ENCODE results near the gene COL7A1.

The COL7A1 gene

GRCh38 chr3:48548729-48549705 lies 46.1 kb downstream of the COL7A1 start:
- Histone ChIP-seq H3K36me3 (ENCODE audit: control insufficient read depth in 1 of 2, insufficient read depth in 2 of 2, low read depth in 1 of 2, low read length in 2 of 2) (peaks cover 12 to 57% of the 10 kb centered on the region in 2 experiments), H3K4me1 (ENCODE audit: control insufficient read depth, insufficient read depth, low read depth, low read length) (peaks cover 13% of the 10 kb centered on the region), H3K14ac (ENCODE audit: low read length in 2 of 2) (no peak overlapping the region), H3K79me1 (replicated peaks; ENCODE audit: low read length, poor library complexity, severe bottlenecking) (peaks cover 22% of the 10 kb centered on the region), H2AK5ac (ENCODE audit: low read length, severe bottlenecking) (peak overlapping the region; percentile 30), H2BK12ac (ENCODE audit: low read length in 2 of 2) (peak overlapping the region in 1 of 2 experiments; percentile 16), H3K9me3 (ENCODE audit: control insufficient read depth, low read length) (no peaks in the 10 kb centered on the region), H2BK15ac (ENCODE audit: low read depth, poor library complexity, severe bottlenecking) (no peak overlapping the region), H4K91ac (ENCODE audit: low read length) (no peak overlapping the region), H3K18ac (ENCODE audit: low read depth in 1 of 2, low read length in 2 of 2) (no peak overlapping the region), H3K4me3 (ENCODE audit: insufficient read depth in 1 of 2, low read depth in 1 of 2, low read length in 2 of 2) (no peak overlapping the region), H3K27ac (ENCODE audit: low read length, poor library complexity, severe bottlenecking) (no peak overlapping the region), H3K9ac (ENCODE audit: low read length) (peak overlapping the region; percentile 2), H3K27me3 (ENCODE audit: control insufficient read depth in 1 of 2, insufficient read depth in 1 of 2, low read length in 2 of 2) (no peaks in the 10 kb centered on the region), H2AFZ (ENCODE audit: low read depth, low read length) (no peak overlapping the region), H4K8ac (ENCODE audit: low read length) (no peak overlapping the region), H3K23ac (ENCODE audit: low read length in 2 of 2) (no peak overlapping the region), H3K4me2 (ENCODE audit: low read length, poor library complexity, severe bottlenecking) (no peak overlapping the region), H2BK120ac (ENCODE audit: low read depth, low read length) (no peak overlapping the region), H3K4ac (ENCODE audit: low read depth in 1 of 2, low read length in 2 of 2) (no peak overlapping the region), H2BK5ac (ENCODE audit: low read depth, low read length, poor library complexity, severe bottlenecking) (no peak overlapping the region)
- WGBS, result 70% methylated on average over 10 of the region's 10 CpGs
- DNase-seq, result peak; percentile 79

DNA sequence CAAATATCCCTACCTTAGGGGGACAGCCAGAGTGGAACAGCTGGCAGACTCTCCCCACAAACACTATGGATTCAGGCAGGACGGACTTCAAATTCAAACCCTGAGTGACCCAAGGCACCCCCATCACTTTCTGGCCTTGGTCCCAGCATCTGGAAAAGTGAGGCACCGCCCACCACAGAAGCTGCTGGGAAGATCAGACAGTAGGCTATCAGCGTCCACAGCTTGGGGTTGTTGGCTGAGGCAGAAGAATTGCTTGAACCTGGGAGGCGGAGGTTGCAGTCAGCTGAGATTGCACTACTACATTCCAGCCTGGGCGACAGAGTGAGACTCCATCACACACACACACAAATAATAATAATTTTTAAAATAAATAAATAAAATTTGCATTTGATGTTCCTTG lies 47.0 kb downstream of the COL7A1 start:
- Histone ChIP-seq H3K14ac (ENCODE audit: low read length in 2 of 2) (no peak overlapping the region), H2BK5ac (ENCODE audit: low read depth, low read length, poor library complexity, severe bottlenecking) (no peak overlapping the region), H3K27me3 (ENCODE audit: control insufficient read depth in 1 of 2, insufficient read depth in 1 of 2, low read length in 2 of 2) (no peaks in the 10 kb centered on the region), H4K8ac (ENCODE audit: low read length) (no peak overlapping the region), H3K79me1 (replicated peaks; ENCODE audit: low read length, poor library complexity, severe bottlenecking) (peaks cover 16% of the 10 kb centered on the region), H2BK12ac (ENCODE audit: low read length in 2 of 2) (no peak overlapping the region), H4K91ac (ENCODE audit: low read length) (no peak overlapping the region), H2BK15ac (ENCODE audit: low read depth, poor library complexity, severe bottlenecking) (no peak overlapping the region), H3K23ac (ENCODE audit: low read length in 2 of 2) (no peak overlapping the region), H3K4ac (ENCODE audit: low read depth in 1 of 2, low read length in 2 of 2) (no peak overlapping the region), H3K4me3 (ENCODE audit: insufficient read depth in 1 of 2, low read depth in 1 of 2, low read length in 2 of 2) (no peak overlapping the region), H2AK5ac (ENCODE audit: low read length, severe bottlenecking) (no peak overlapping the region), H2BK120ac (ENCODE audit: low read depth, low read length) (no peak overlapping the region), H3K18ac (ENCODE audit: low read depth in 1 of 2, low read length in 2 of 2) (no peak overlapping the region), H2AFZ (ENCODE audit: low read depth, low read length) (no peak overlapping the region), H3K9ac (ENCODE audit: low read length) (peak overlapping the region; percentile 30), H3K4me1 (ENCODE audit: control insufficient read depth, insufficient read depth, low read depth, low read length) (peaks cover 15% of the 10 kb centered on the region), H3K27ac (ENCODE audit: low read length, poor library complexity, severe bottlenecking) (no peak overlapping the region), H3K36me3 (ENCODE audit: control insufficient read depth in 1 of 2, insufficient read depth in 2 of 2, low read depth in 1 of 2, low read length in 2 of 2) (peaks cover 12 to 55% of the 10 kb centered on the region in 2 experiments), H3K9me3 (ENCODE audit: control insufficient read depth, low read length) (no peaks in the 10 kb centered on the region), H3K4me2 (ENCODE audit: low read length, poor library complexity, severe bottlenecking) (no peak overlapping the region)
- 100% methylated on average over 1 of the region's 5 CpGs for WGBS
- no peak for DNase-seq

GRCh38 chr3:48546203-48546829 lies 48.8 kb downstream of the COL7A1 start:
- Histone ChIP-seq H3K18ac (ENCODE audit: low read depth in 1 of 2, low read length in 2 of 2) (no peak overlapping the region), H4K8ac (ENCODE audit: low read length) (no peak overlapping the region), H3K27ac (ENCODE audit: low read length, poor library complexity, severe bottlenecking) (no peak overlapping the region), H2AFZ (ENCODE audit: low read depth, low read length) (no peak overlapping the region), H2BK5ac (ENCODE audit: low read depth, low read length, poor library complexity, severe bottlenecking) (no peak overlapping the region), H3K36me3 (ENCODE audit: control insufficient read depth in 1 of 2, insufficient read depth in 2 of 2, low read depth in 1 of 2, low read length in 2 of 2) (peaks cover 12 to 50% of the 10 kb centered on the region in 2 experiments), H3K4me1 (ENCODE audit: control insufficient read depth, insufficient read depth, low read depth, low read length) (peaks cover 9% of the 10 kb centered on the region), H2BK120ac (ENCODE audit: low read depth, low read length) (no peak overlapping the region), H3K9me3 (ENCODE audit: control insufficient read depth, low read length) (no peaks in the 10 kb centered on the region), H3K14ac (ENCODE audit: low read length in 2 of 2) (no peak overlapping the region), H3K79me1 (replicated peaks; ENCODE audit: low read length, poor library complexity, severe bottlenecking) (peaks cover 6% of the 10 kb centered on the region), H2AK5ac (ENCODE audit: low read length, severe bottlenecking) (no peak overlapping the region), H3K4me2 (ENCODE audit: low read length, poor library complexity, severe bottlenecking) (no peak overlapping the region), H2BK12ac (ENCODE audit: low read length in 2 of 2) (no peak overlapping the region), H3K27me3 (ENCODE audit: control insufficient read depth in 1 of 2, insufficient read depth in 1 of 2, low read length in 2 of 2) (no peaks in the 10 kb centered on the region), H3K9ac (ENCODE audit: low read length) (no peak overlapping the region), H4K91ac (ENCODE audit: low read length) (no peak overlapping the region), H2BK15ac (ENCODE audit: low read depth, poor library complexity, severe bottlenecking) (no peak overlapping the region), H3K4ac (ENCODE audit: low read depth in 1 of 2, low read length in 2 of 2) (no peak overlapping the region), H3K23ac (ENCODE audit: low read length in 2 of 2) (no peak overlapping the region), H3K4me3 (ENCODE audit: insufficient read depth in 1 of 2, low read depth in 1 of 2, low read length in 2 of 2) (no peak overlapping the region)
- WGBS, result 95% methylated on average over 4 of the region's 4 CpGs
- no peak for DNase-seq

DNA sequence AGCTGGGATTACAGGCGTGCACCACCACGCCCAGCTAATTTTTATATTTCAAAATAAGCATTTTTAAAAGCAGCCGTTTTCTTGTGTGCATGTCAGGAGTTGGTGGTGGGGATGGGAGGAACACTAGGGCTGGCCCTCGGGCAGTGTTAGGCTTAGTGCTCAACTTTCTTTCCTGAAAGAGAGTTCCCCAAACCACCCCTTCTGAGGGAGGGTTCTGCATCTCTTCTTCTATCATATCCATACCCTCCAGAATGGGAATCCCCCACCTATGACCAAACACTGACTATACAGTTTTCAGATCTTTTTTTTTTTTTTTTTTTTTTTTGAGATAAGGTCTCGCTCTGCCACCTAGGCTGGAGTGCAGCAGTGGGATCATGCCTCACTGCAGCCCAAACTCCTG lies 51.0 kb downstream of the COL7A1 start:
- no peaks in the 10 kb centered on the region for H3K9me3 ChIP-seq (ENCODE audit: control insufficient read depth, low read length)
- no peak overlapping the region for H3K4me3 ChIP-seq (ENCODE audit: insufficient read depth in 1 of 2, low read depth in 1 of 2, low read length in 2 of 2)
- H3K79me1 ChIP-seq (replicated peaks; ENCODE audit: low read length, poor library complexity, severe bottlenecking), result peaks cover 6% of the 10 kb centered on the region
- no peak overlapping the region for H3K27ac ChIP-seq (ENCODE audit: low read length, poor library complexity, severe bottlenecking)
- no peak overlapping the region for H3K14ac ChIP-seq (ENCODE audit: low read length in 2 of 2)
- H2AK5ac ChIP-seq (ENCODE audit: low read length, severe bottlenecking), result no peak overlapping the region
- peaks cover 15 to 48% of the 10 kb centered on the region in 2 experiments for H3K36me3 ChIP-seq (ENCODE audit: control insufficient read depth in 1 of 2, insufficient read depth in 2 of 2, low read depth in 1 of 2, low read length in 2 of 2)
- no peak overlapping the region for H3K9ac ChIP-seq (ENCODE audit: low read length)
- 95% methylated on average over 3 of the region's 5 CpGs for WGBS
- no peak overlapping the region for H3K4ac ChIP-seq (ENCODE audit: low read depth in 1 of 2, low read length in 2 of 2)
- H3K23ac ChIP-seq (ENCODE audit: low read length in 2 of 2), result no peak overlapping the region
- H2AFZ ChIP-seq (ENCODE audit: low read depth, low read length), result no peak overlapping the region
- H2BK5ac ChIP-seq (ENCODE audit: low read depth, low read length, poor library complexity, severe bottlenecking), result no peak overlapping the region
- peaks cover 6% of the 10 kb centered on the region for H3K4me1 ChIP-seq (ENCODE audit: control insufficient read depth, insufficient read depth, low read depth, low read length)
- no peak overlapping the region for H4K8ac ChIP-seq (ENCODE audit: low read length)
- no peak overlapping the region for H3K18ac ChIP-seq (ENCODE audit: low read depth in 1 of 2, low read length in 2 of 2)
- DNase-seq, result no peak
- H3K4me2 ChIP-seq (ENCODE audit: low read length, poor library complexity, severe bottlenecking), result no peak overlapping the region
- H2BK12ac ChIP-seq (ENCODE audit: low read length in 2 of 2), result no peak overlapping the region
- H2BK15ac ChIP-seq (ENCODE audit: low read depth, poor library complexity, severe bottlenecking), result no peak overlapping the region
- no peaks in the 10 kb centered on the region for H3K27me3 ChIP-seq (ENCODE audit: control insufficient read depth in 1 of 2, insufficient read depth in 1 of 2, low read length in 2 of 2)
- no peak overlapping the region for H4K91ac ChIP-seq (ENCODE audit: low read length)
- no peak overlapping the region for H2BK120ac ChIP-seq (ENCODE audit: low read depth, low read length)
